Peyer's patch (tissue), 4 donors: ENCODE results near the gene CARD10. TPM values are rescaled to one million over a fixed set of nuclear protein-coding genes. Genes with fewer than 3 reads are reported as not detected.

Experiments
- DNase-seq, 3 donors: peaks; one replicate each; pipeline ENCODE4 v3.0.0-alpha.2; 2017 to 2019
- H3K27ac ChIP-seq, 4 donors: fragments of 200-600 bp; sonication (generic); one replicate each; pipeline ENCODE4 v1.5.1; 2016 to 2019
- H3K27me3 ChIP-seq, 2 donors: fragments of 200-600 bp; sonication (generic); one replicate each; pipeline ENCODE4 v1.5.1; 2019
- H3K36me3 ChIP-seq, 3 donors: fragments of 200-600 bp; sonication (generic); one replicate each; pipeline ENCODE4 v1.5.1; 2016 to 2019
- H3K4me1 ChIP-seq, 4 donors: fragments of 200-600 bp; sonication (generic); one replicate each; pipeline ENCODE4 v1.5.1; 2016 to 2019
- H3K4me3 ChIP-seq, 4 donors: fragments of 200-600 bp; sonication (generic); 1 replicate in 3 of 4; 2 replicates in 1 of 4; pipeline ENCODE4 v1.5.1; 2016 to 2019; ENCODE audit warnings: mild to moderate bottlenecking in 1 of 4
- H3K9me3 ChIP-seq, 4 donors: fragments of 200-600 bp; sonication (generic); one replicate each; pipeline ENCODE4 v1.5.1; 2016 to 2019; ENCODE audit warnings: mild to moderate bottlenecking in 1 of 4
- CTCF ChIP-seq, 6 experiments: fragments of 450-650 bp in 4 of 6; fragments of 200-600 bp in 2 of 6; sonication (generic) in 1 of 6; IDR thresholded peaks; one replicate each; pipeline ENCODE4 v1.5.1; 2017 to 2019; ENCODE audit warnings: antibody characterized with exemption in 6 of 6, mild to moderate bottlenecking in 3 of 6, moderate library complexity in 1 of 6
- POLR2A ChIP-seq, 2 donors: fragments of 450-650 bp; IDR thresholded peaks; one replicate each; pipeline ENCODE4 v1.5.1; 2017; ENCODE audit warnings: antibody characterized with exemption in 2 of 2, mild to moderate bottlenecking in 2 of 2, moderate library complexity in 2 of 2
- total RNA-seq, 4 donors: library from RNA; depleted of rRNA; stranded (reverse); fragments of >200 nt; gene quantifications; one replicate each; pipeline ENCODE4 v1.1.0, GENCODE V29; 2016

The CARD10 gene
- total RNA-seq, 4 donors from 2014 or later = 74.3 to 142 (median 123) TPM

- DNase-seq = no peak
- Histone ChIP-seq H3K4me1 (peaks cover 0 to 67% (median 7%) of the 10 kb centered on the region in 4 donors), H3K36me3 (peaks cover 0 to 40% (median 0%) of the 10 kb centered on the region in 3 donors), H3K4me3 (no peak overlapping the region), H3K27ac (peak overlapping the region in 1 of 4 donors; percentile 16), H3K9me3 (no peaks in the 10 kb centered on the region), H3K27me3 (no peaks in the 10 kb centered on the region)
- TF ChIP-seq CTCF (IDR thresholded peaks at IDR 0.05) (no peak), POLR2A (IDR thresholded peaks at IDR 0.05) (no peak)
These were observed 13.2 kb downstream of the CARD10 start for GRCh38 chr22:37505989-37506388.

GRCh38 chr22:37505565-37505964 is 13.7 kb downstream of the CARD10 start:
- Histone ChIP-seq H3K27ac (no peak overlapping the region), H3K4me1 (peaks cover 0 to 68% (median 7%) of the 10 kb centered on the region in 4 donors), H3K9me3 (no peaks in the 10 kb centered on the region), H3K27me3 (no peaks in the 10 kb centered on the region), H3K36me3 (peaks cover 0 to 40% (median 0%) of the 10 kb centered on the region in 3 donors), H3K4me3 (no peak overlapping the region)
- no peak for DNase-seq
- no peak for TF ChIP-seq CTCF (IDR thresholded peaks at IDR 0.05)
- no peak for TF ChIP-seq POLR2A (IDR thresholded peaks at IDR 0.05)

- no peak for DNase-seq
- peak overlapping the region in 3 of 4 donors; percentile 85 to 97 (median 96) for H3K27ac ChIP-seq
- H3K27me3 ChIP-seq = no peaks in the 10 kb centered on the region
- peaks cover 0 to 40% (median 0%) of the 10 kb centered on the region in 3 donors for H3K36me3 ChIP-seq
- H3K4me3 ChIP-seq = no peak overlapping the region
- TF ChIP-seq CTCF (IDR thresholded peaks at IDR 0.05) = no peak
- no peak for TF ChIP-seq POLR2A (IDR thresholded peaks at IDR 0.05)
- no peaks in the 10 kb centered on the region for H3K9me3 ChIP-seq
- peaks cover 0 to 68% (median 7%) of the 10 kb centered on the region in 4 donors for H3K4me1 ChIP-seq
These were observed 14.3 kb downstream of the CARD10 start for GRCh38 chr22:37504964-37505363.

GRCh38 chr22:37503850-37504249 is 15.4 kb downstream of the CARD10 start:
- no peaks in the 10 kb centered on the region for H3K9me3 ChIP-seq
- peak in 2 of 3 donors; percentile 79 to 86 for DNase-seq
- peak overlapping the region in 3 of 4 donors; percentile 85 to 97 (median 96) for H3K27ac ChIP-seq
- no peaks in the 10 kb centered on the region for H3K27me3 ChIP-seq
- H3K4me3 ChIP-seq = no peak overlapping the region
- peaks cover 0 to 45% (median 0%) of the 10 kb centered on the region in 3 donors for H3K36me3 ChIP-seq
- peaks cover 0 to 68% (median 7%) of the 10 kb centered on the region in 4 donors for H3K4me1 ChIP-seq
- TF ChIP-seq CTCF (IDR thresholded peaks at IDR 0.05) (no peak), POLR2A (IDR thresholded peaks at IDR 0.05) (peak in 1 of 2 donors; percentile 15)

- Histone ChIP-seq H3K27ac (peak overlapping the region in 3 of 4 donors; percentile 85 to 97 (median 96)), H3K27me3 (no peaks in the 10 kb centered on the region), H3K4me3 (no peak overlapping the region), H3K36me3 (peaks cover 0 to 41% (median 0%) of the 10 kb centered on the region in 3 donors), H3K4me1 (peaks cover 0 to 68% (median 7%) of the 10 kb centered on the region in 4 donors), H3K9me3 (no peaks in the 10 kb centered on the region)
- TF ChIP-seq CTCF (IDR thresholded peaks at IDR 0.05) = no peak
- TF ChIP-seq POLR2A (IDR thresholded peaks at IDR 0.05) = no peak
- DNase-seq = no peak
These were observed 16.0 kb downstream of the CARD10 start for GRCh38 chr22:37503183-37503683.
